KBM-7 (cell line): ENCODE results near the gene ARRB1.
A peak's percentile ranks its signal among the peaks of the same experiment; 100 is the strongest.
"Not testable (repeated sequence)": the region's sequence is repeated elsewhere in the genome, so short reads cannot be mapped to it uniquely, and the experiment has no call there.

Experiments used
- DNase-seq: peaks from one replicate; pipeline ENCODE4 v3.0.0-alpha.2; 2015
- in situ Hi-C: fragments of 300-500 bp; cut with MboI; formaldehyde crosslinking; loops from 2 replicates; pipeline ENCODE4 v1.14.3; 2020; ENCODE audit warnings: low sequenced_read_pairs, low pct_unique_long_range_greater_than_20kb, mixed read lengths

Gene ARRB1

DNA sequence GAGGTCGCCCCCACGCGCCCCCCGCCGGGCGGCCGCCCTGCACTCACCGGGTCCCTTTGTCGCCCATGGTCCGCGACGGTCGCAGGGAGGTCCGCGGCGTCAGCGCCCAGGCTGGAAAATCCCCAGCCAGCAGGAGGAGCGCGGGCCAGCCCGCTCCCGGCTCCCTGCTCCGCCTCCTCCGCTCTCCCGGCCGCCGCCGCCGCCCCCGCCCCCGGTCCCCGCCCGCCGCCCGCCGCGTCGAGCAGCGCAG is at the start of gene ARRB1:
Gene ARRB1 (minus strand): TSS at position 121 of the 250 bp plus-strand sequence. CDS start 54 bp downstream, at position 67.
- in situ Hi-C loops = no loop called here
- no peak for DNase-seq

- in situ Hi-C loops = no loop called here
- DNase-seq = peak; percentile 55
Observed at GRCh38 chr11:75400146-75400865, 48.8 kb upstream of the ARRB1 start.

- in situ Hi-C loops = loop anchor here (10.0 kb wide), 1 partner anchor 125 kb away; no protein-coding TSS in a partner anchor
- peak; percentile 96 for DNase-seq
Observed at GRCh38 chr11:75399344-75400145, 48.1 kb upstream of the ARRB1 start, which contains the start of gene RPS3. Gene RPS3 (plus strand): TSS chr11:75399518. CDS start chr11:75399548, 30 bp downstream.

DNA sequence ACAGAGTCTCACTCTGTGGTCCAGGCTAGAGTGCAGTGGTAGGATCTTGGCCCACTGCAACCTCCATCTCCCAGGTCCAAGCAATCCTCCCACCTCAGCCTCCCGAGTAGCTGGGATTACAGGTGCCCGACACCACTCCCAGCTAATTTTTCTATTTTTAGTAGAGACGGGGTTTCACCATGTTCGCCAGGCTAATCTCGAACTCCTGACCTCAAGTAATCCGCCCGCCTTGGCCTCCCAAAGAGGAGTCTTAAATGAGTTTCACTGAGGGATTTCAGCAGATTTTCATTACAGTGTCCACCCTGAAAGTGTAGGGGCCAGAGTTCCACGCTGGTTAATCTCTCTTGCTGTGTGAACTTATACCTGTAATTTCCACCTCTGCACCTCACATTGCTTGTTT is 47.4 kb upstream of the ARRB1 start:
- in situ Hi-C loops = loop anchor here (10.0 kb wide), 1 partner anchor 124 kb away; no protein-coding TSS in a partner anchor
- DNase-seq = no peak

GRCh38 chr11:75394085-75394840 is 42.8 kb upstream of the ARRB1 start:
- in situ Hi-C loops = loop anchor here (10.0 kb wide), 1 partner anchor 119 kb away; no protein-coding TSS in a partner anchor
- no peak for DNase-seq

DNA sequence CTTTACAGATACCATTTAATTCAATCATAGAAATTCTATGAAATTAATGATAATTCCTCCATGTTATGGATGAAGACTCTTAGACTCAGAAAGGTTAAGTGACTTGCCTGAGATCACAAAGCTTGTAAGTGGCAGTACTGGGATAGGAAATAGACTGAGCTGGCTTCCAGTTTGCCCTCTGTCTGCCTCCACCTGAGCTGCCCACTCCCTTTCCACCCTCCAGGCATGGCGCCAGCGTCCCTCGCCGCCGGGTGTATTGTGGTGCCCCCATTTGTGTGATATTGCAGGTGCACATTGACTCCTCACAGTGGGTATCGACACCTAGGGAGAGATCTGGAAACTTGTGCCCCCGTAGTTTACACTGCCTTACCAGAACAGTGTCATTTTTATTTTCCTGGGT is 38.5 kb upstream of the ARRB1 start:
- in situ Hi-C loops = loop anchor here (10.0 kb wide), 2 partner anchors 55 to 115 kb away; no protein-coding TSS in a partner anchor
- DNase-seq = no peak

GRCh38 chr11:75389276-75389605 is 37.8 kb upstream of the ARRB1 start:
- no peak for DNase-seq
- in situ Hi-C loops = loop anchor here (10.0 kb wide), 1 partner anchor 54 kb away; no protein-coding TSS in a partner anchor

DNA sequence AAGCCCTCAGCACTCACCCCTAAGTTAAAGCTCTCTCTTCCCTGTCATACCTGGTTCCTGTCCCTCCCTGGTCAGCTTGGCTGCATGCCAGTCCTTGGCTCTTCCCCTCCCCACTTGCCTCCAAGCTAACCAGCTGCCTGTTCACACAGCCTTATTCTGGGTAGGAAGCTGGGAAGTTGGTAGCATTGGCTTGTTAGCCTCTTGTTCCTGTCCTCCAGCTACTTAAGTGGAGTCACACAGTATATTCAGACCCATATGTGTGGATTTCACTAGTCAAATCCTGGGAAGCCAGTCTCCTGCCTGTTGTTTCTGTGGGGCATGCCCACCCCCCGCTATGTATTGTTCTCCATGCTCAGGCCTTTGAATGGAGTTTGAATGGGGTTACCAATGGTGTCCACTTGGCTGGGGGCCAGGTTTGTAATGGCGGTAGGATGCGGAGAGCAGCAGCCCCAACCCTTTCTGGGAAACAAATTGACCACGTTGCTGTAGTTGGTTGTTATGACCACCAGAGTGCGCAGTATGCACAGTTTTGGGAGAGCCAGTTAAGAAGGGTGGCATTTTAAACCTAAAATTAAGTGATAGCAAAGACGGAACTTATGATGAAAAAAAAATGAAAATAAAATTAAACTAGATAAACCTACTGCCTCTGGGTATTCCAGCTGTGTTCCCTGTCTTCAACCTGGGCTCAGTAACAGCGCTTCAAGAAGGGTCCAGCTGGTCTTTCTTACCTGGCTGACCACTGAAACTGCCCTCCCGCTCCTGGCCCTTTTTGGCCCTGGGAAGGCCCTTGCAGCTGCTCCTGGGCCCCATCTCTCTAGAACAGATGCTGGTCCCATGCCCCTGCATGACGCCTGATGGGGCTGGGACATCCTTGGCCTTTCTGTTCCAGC is 37.2 kb upstream of the ARRB1 start:
- peak; percentile 92 for DNase-seq
- in situ Hi-C loops = loop anchor here (10.0 kb wide), 1 partner anchor 54 kb away; no protein-coding TSS in a partner anchor

DNA sequence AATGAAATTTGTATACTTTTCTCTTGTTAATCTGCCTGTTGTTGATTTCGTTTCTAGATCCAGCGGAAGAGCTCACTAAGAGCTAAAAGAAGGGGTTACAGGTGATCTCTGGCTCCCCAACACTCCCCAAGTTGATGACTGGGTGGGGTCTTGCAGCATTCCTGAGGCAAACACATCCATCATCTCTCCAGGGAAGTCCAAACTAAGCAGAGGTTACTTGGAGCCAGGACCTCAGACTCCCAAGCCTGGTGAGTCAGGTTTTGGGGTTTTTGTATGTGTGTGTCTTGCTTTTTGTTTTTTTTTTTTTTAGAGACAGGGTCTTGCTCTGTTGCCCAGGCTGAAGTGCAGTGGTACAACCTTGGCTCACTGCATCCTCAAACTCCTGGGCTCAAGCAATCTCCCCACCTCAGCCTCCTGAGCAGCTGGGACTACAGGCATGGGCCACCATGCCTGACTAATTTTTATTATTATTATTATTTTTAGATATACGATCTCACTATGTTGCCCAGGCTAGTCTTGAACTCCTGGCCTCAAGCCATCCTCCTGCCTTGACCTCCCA is 36.4 kb upstream of the ARRB1 start:
- in situ Hi-C loops = loop anchor here (10.0 kb wide), 1 partner anchor 53 kb away; no protein-coding TSS in a partner anchor
- DNase-seq = no peak

GRCh38 chr11:75386942-75387630 is 35.6 kb upstream of the ARRB1 start:
- no peak for DNase-seq
- in situ Hi-C loops = loop anchor here (10.0 kb wide), 1 partner anchor 52 kb away; no protein-coding TSS in a partner anchor

DNA sequence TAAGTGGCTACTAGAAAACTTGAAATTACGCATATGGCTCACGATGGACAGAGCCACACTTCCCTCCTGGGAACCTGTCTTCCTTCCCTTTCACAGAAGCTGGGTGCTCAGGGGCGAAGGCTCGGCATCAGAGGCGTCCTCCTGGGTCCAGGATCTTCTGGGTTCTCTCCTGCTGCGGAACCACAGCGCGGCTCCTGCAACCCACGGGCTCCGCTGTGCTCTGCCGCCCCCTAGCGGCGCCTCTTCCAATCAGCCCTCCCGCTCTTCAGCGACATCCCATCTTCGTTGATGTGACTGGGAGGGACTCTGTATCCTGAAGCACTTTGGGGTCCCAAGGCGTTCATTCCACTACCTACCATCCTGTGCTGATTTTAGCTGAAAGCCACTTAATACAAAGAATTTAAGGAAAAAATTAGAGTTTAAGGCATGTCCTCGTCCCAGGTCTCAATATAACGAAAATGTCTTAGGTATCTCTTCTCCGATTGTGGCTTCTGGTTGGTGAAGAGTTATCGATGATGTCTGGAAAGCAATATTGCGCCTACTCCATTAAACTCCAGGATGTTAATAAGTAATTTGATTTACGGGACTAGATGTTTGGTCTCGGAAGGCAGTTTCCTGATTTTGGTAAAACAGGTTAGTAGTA is 33.1 kb upstream of the ARRB1 start:
- in situ Hi-C loops = loop anchor here (10.0 kb wide), 1 partner anchor 50 kb away; no protein-coding TSS in a partner anchor
- peak; percentile 81 for DNase-seq

DNA sequence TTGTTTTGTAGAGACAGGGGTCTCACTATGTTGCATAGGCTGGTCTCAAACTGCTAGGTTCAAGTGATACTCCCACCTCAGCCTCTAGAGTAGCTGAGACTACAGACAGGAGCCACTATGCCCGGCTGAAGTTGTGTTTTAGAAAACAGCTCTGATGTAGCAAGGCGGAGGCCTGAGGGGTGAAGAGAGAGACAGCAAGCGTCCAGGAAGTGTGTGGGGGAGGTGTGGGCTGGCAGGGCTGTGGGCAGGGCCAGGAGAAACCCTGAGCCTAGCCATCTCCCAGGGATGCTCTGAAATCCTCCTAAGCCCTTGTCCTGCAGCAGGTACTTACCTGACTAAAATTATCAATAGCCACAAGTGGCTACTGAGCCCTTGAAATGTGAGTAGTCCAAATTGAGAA is 31.8 kb upstream of the ARRB1 start:
- in situ Hi-C loops = loop anchor here (10.0 kb wide), 1 partner anchor 48 kb away; no protein-coding TSS in a partner anchor
- peak; percentile 73 for DNase-seq

GRCh38 chr11:75380716-75381420 is 29.4 kb upstream of the ARRB1 start:
- in situ Hi-C loops = loop anchor here (10.0 kb wide), 1 partner anchor 46 kb away; no protein-coding TSS in a partner anchor
- DNase-seq = peak; percentile 44

DNA sequence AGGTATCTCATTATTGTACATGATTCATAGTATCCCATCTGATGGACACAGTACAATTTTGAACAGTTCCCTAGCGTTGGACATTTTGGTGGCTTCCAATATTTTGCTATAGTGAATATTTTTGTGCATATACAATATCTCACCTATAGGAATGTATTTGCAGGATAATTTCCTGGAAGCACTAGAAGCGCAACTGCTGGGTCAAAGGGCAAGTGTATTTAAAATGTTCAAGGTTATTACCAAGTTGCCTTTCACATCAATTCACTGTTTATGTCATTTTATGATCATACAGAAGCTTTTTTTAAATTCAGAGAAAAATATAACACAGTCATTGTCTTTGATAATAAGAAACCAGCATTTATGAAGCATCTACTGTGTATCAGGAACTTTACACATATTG is 28.8 kb upstream of the ARRB1 start:
- no peak for DNase-seq
- in situ Hi-C loops = loop anchor here (10.0 kb wide), 1 partner anchor 45 kb away; no protein-coding TSS in a partner anchor

DNA sequence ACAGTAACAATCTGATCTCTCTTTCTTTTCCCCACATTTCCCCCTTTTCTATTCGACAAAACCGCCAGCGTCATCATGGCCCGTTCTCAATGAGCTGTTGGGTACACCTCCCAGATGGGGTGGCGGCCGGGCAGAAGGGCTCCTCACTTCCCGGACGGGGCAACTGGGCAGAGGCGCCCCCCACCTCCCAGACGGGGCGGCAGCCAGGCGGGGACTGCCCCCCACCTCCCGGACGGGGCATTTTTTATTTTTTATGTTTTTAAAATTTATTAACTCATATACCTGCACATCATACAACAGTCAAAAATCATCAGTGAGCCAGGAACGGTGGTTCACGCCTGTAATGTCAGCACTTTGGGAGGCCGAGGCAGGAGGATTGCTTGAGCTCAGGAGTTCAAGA is 27.3 kb upstream of the ARRB1 start:
- DNase-seq, in situ Hi-C loops: not testable (repeated sequence)

GRCh38 chr11:75376175-75376574 is 24.7 kb upstream of the ARRB1 start:
- DNase-seq = no peak
- in situ Hi-C loops = no loop called here
